H1 (cell line): ENCODE data around the gene TXNDC8. TPM values are rescaled to one million over a fixed set of nuclear protein-coding genes. Genes with fewer than 3 reads are reported as not detected.

Experiments
- BACH1 ChIP-seq: IDR thresholded peaks from 2 replicates; pipeline ENCODE4 v1.6.1; 2012; ENCODE audit warnings: low read length, improper control_type of control experiment
- EZH2 ChIP-seq: fragments of 200-600 bp; sonication (generic); IDR thresholded peaks from 2 replicates; pipeline ENCODE4 v1.7.1; 2012; ENCODE audit warnings: low read depth, mild to moderate bottlenecking, moderate library complexity, low read length, inconsistent platforms; ENCODE audit not compliant: severe bottlenecking
- FOSL1 ChIP-seq: IDR thresholded peaks from 2 replicates; pipeline ENCODE4 v1.6.1; 2011; ENCODE audit warnings: mild to moderate bottlenecking, low read depth, low read length, moderate library complexity; ENCODE audit not compliant: insufficient read depth
- NANOG ChIP-seq: IDR thresholded peaks from 2 replicates; pipeline ENCODE4 v1.6.1; 2011; ENCODE audit warnings: low read length, low read depth, mild to moderate bottlenecking, inconsistent platforms; ENCODE audit not compliant: insufficient read depth, poor library complexity, severe bottlenecking
- POU5F1 ChIP-seq: IDR thresholded peaks from 2 replicates; pipeline ENCODE4 v1.6.1; 2011; ENCODE audit warnings: low read depth, mild to moderate bottlenecking, low read length, moderate library complexity
- SAP30 ChIP-seq: fragments of 300-600 bp; sonication (generic); IDR thresholded peaks from 2 replicates; pipeline ENCODE4 v1.7.1; 2012; ENCODE audit warnings: low read length, moderate library complexity, mild to moderate bottlenecking, inconsistent platforms; ENCODE audit not compliant: insufficient read depth, insufficient replicate concordance
- SIN3A ChIP-seq, 2 experiments: IDR thresholded peaks in 1 of 2; conservative IDR thresholded peaks in 1 of 2; 2 replicates each; pipeline ENCODE4 v1.6.1; 2011 to 2012; ENCODE audit warnings: low read length in 2 of 2, improper control_type of control experiment in 1 of 2, low read depth in 1 of 2, mild to moderate bottlenecking in 1 of 2
- SUZ12 ChIP-seq: fragments of 200-600 bp; sonication (generic); IDR thresholded peaks from 2 replicates; pipeline ENCODE4 v1.6.1; 2012; ENCODE audit warnings: mild to moderate bottlenecking, inconsistent platforms, low read length, moderate library complexity, mixed read lengths
- YY1 ChIP-seq: IDR thresholded peaks from 2 replicates; pipeline ENCODE4 v1.6.1; 2011; ENCODE audit warnings: low read depth, mild to moderate bottlenecking, low read length
- polyA plus RNA-seq, 7 experiments: library from polyadenylated mRNA; depleted of rRNA in 3 of 7; stranded (reverse) in 5 of 7; unstranded in 2 of 7; fragments of >200 nt in 5 of 7; fragments of 200-250 nt in 2 of 7; gene quantifications; 1 replicate in 5 of 7; 2 replicates in 1 of 7; 4 replicates in 1 of 7; pipeline versions ENCODE4 v1.2.1 to v1.2.3, GENCODE V29; 2011 to 2013; ENCODE audit warnings: missing spikeins in 2 of 7, mixed read lengths in 2 of 7
- total RNA-seq: library from RNA; stranded (reverse); fragmentation: NEBNext Ultra II Directional; extraction: Animal tissue kit (Norgen Biotek cat#: 25700); gene quantifications from 2 replicates; pipeline ENCODE4 v1.2.1, GENCODE V29; 2021

The TXNDC8 gene
- total and polyA plus RNA-seq, 2 of the 8 experiments (the other 6 are each of a cell fraction or from before 2014, with no cell fraction given), result not detected

- TF ChIP-seq SIN3A (conservative IDR thresholded peaks at IDR 0.05 in 1 of 2, IDR thresholded peaks at IDR 0.05 in 1 of 2; ENCODE audit: low read depth in 1 of 2, low read length in 2 of 2) (no peak), POU5F1 (no peak), BACH1 (no peak), NANOG (no peak), SUZ12 (no peak), EZH2 (no peak), FOSL1 (no peak), SAP30 (no peak), YY1 (no peak)
Measured at GRCh38 chr9:110371411-110372007, 33.8 kb upstream of the TXNDC8 start (continued).
